ENCODE results near the gene MLST8.

The MLST8 gene

DNA sequence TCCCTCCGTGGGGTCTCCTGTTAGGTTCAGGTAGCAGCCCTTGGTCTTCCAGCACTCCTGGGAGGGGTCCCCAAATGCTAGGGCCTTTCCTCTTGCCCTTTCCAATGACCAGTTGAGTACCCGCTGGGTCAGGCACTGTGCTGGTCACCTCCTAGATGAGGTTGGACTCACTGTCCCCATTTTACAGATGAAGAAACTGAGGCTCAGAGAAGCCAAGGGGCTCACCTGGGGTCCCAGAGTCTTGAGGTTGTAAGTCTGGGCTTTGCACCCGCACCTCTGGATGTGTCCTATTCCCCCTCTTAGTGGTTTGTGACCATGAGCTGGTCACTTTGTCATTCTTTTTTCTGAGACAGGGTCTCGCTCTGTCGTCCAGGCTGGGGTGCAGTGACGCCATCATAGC is 7.5 kb upstream of the MLST8 start:
- no peaks in the 10 kb centered on the region for H3K36me3 ChIP-seq (ENCODE audit: insufficient read depth, low read length)
- no peaks in the 10 kb centered on the region for H3K79me2 ChIP-seq (ENCODE audit: insufficient read depth, low read length)
- no peak overlapping the region for H3K4me3 ChIP-seq (ENCODE audit: low read depth, low read length, poor library complexity, severe bottlenecking)
- no peaks in the 10 kb centered on the region for H3K9me3 ChIP-seq (ENCODE audit: low read length)
- no peak overlapping the region for H3K27ac ChIP-seq (ENCODE audit: low read depth, low read length, poor library complexity, severe bottlenecking)
- TF ChIP-seq EZH2 (IDR thresholded peaks at IDR 0.05; ENCODE audit: borderline replicate concordance, low read length) = no peak
- TF ChIP-seq, protein P1, sequence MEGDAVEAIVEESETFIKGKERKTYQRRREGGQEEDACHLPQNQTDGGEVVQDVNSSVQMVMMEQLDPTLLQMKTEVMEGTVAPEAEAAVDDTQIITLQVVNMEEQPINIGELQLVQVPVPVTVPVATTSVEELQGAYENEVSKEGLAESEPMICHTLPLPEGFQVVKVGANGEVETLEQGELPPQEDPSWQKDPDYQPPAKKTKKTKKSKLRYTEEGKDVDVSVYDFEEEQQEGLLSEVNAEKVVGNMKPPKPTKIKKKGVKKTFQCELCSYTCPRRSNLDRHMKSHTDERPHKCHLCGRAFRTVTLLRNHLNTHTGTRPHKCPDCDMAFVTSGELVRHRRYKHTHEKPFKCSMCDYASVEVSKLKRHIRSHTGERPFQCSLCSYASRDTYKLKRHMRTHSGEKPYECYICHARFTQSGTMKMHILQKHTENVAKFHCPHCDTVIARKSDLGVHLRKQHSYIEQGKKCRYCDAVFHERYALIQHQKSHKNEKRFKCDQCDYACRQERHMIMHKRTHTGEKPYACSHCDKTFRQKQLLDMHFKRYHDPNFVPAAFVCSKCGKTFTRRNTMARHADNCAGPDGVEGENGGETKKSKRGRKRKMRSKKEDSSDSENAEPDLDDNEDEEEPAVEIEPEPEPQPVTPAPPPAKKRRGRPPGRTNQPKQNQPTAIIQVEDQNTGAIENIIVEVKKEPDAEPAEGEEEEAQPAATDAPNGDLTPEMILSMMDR (IDR thresholded peaks at IDR 0.05; ENCODE audit: low read length) = no peak
- no peak overlapping the region for H3K4me2 ChIP-seq (ENCODE audit: low read length)
- peaks cover 31% of the 10 kb centered on the region; the same call in 1 of the 2 replicates for H3K27me3 ChIP-seq (ENCODE audit: insufficient read depth, low read length)
- H2AFZ ChIP-seq (ENCODE audit: low read length) = no peak overlapping the region
- no peak overlapping the region for H3K9ac ChIP-seq (ENCODE audit: low read length)
- no peaks in the 10 kb centered on the region for H4K20me1 ChIP-seq (ENCODE audit: insufficient read depth, low read length)
- H3F3A ChIP-seq (ENCODE audit: insufficient read depth, low read length) = no peaks in the 10 kb centered on the region
- peaks cover 3% of the 10 kb centered on the region for H3K4me1 ChIP-seq (ENCODE audit: insufficient read depth, low read length, severe bottlenecking)
- H3K9me2 ChIP-seq (ENCODE audit: low read depth, low read length) = no peaks in the 10 kb centered on the region

DNA sequence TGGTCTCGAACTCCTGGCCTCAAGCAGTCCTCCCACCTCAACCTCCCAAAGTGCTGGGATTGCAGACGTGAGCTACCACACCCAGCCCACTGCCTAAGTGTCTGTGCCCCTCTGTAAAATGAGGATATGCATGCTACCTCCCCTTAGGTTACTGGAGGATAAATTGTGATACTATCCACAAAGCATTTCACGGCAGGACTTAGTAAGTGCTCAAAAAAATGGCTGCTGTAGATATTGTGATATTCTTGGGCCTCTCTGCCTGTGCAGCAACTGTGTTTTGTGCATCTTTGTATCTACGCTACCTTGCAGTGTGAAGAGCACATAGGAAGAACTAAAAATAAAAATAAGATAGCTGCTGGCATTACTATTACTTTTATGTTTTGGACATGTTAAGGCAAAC is 7.0 kb upstream of the MLST8 start:
- H3K36me3 ChIP-seq (ENCODE audit: insufficient read depth, low read length) = no peaks in the 10 kb centered on the region
- peaks cover 31% of the 10 kb centered on the region; the same call in 1 of the 2 replicates for H3K27me3 ChIP-seq (ENCODE audit: insufficient read depth, low read length)
- H3K9ac ChIP-seq (ENCODE audit: low read length) = no peak overlapping the region
- no peak overlapping the region for H3K27ac ChIP-seq (ENCODE audit: low read depth, low read length, poor library complexity, severe bottlenecking)
- no peak overlapping the region for H3K4me2 ChIP-seq (ENCODE audit: low read length)
- H3F3A ChIP-seq (ENCODE audit: insufficient read depth, low read length) = no peaks in the 10 kb centered on the region
- H3K9me2 ChIP-seq (ENCODE audit: low read depth, low read length) = no peaks in the 10 kb centered on the region
- H3K9me3 ChIP-seq (ENCODE audit: low read length) = no peaks in the 10 kb centered on the region
- H3K79me2 ChIP-seq (ENCODE audit: insufficient read depth, low read length) = no peaks in the 10 kb centered on the region
- H4K20me1 ChIP-seq (ENCODE audit: insufficient read depth, low read length) = no peaks in the 10 kb centered on the region
- TF ChIP-seq, protein P1 (IDR thresholded peaks at IDR 0.05; ENCODE audit: low read length) = no peak
- no peak for TF ChIP-seq EZH2 (IDR thresholded peaks at IDR 0.05; ENCODE audit: borderline replicate concordance, low read length)
- peaks cover 3% of the 10 kb centered on the region for H3K4me1 ChIP-seq (ENCODE audit: insufficient read depth, low read length, severe bottlenecking)
- H2AFZ ChIP-seq (ENCODE audit: low read length) = no peak overlapping the region
- H3K4me3 ChIP-seq (ENCODE audit: low read depth, low read length, poor library complexity, severe bottlenecking) = no peak overlapping the region

DNA sequence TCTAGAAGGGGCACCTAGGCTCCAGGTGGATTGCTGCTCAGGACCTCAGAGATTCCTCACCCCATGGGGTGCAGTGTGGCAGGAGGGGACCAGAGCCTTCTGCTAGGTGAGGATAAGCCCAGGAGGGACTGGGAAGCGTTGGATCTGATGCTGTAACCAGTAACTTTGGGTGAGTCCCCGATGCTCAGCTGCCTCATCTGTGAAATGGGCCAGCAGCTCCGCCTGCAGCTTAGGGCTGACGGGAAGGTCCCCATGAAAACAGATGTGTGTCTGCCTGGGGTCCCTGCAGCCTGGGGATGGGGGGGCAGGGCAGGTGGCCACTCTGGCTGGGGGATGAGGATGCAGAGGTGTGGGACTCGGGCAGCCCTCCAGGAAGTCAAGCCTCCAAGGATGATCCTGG is 6.2 kb upstream of the MLST8 start:
- Histone ChIP-seq H3K4me2 (ENCODE audit: low read length) (no peak overlapping the region), H4K20me1 (ENCODE audit: insufficient read depth, low read length) (no peaks in the 10 kb centered on the region), H2AFZ (ENCODE audit: low read length) (no peak overlapping the region), H3K9ac (ENCODE audit: low read length) (no peak overlapping the region), H3K9me3 (ENCODE audit: low read length) (no peaks in the 10 kb centered on the region), H3F3A (ENCODE audit: insufficient read depth, low read length) (no peaks in the 10 kb centered on the region), H3K79me2 (ENCODE audit: insufficient read depth, low read length) (no peaks in the 10 kb centered on the region), H3K27me3 (ENCODE audit: insufficient read depth, low read length) (peaks cover 31% of the 10 kb centered on the region; the same call in 1 of the 2 replicates), H3K27ac (ENCODE audit: low read depth, low read length, poor library complexity, severe bottlenecking) (no peak overlapping the region), H3K9me2 (ENCODE audit: low read depth, low read length) (no peaks in the 10 kb centered on the region), H3K4me1 (ENCODE audit: insufficient read depth, low read length, severe bottlenecking) (peaks cover 3% of the 10 kb centered on the region), H3K4me3 (ENCODE audit: low read depth, low read length, poor library complexity, severe bottlenecking) (no peak overlapping the region), H3K36me3 (ENCODE audit: insufficient read depth, low read length) (no peaks in the 10 kb centered on the region)
- no peak for TF ChIP-seq EZH2 (IDR thresholded peaks at IDR 0.05; ENCODE audit: borderline replicate concordance, low read length)
- TF ChIP-seq, protein P1 (IDR thresholded peaks at IDR 0.05; ENCODE audit: low read length) = no peak

Measured in OCI-LY1 (cell line).